ENCODE data around the gene ZNF799.
"Not testable (repeated sequence)": the region's sequence is repeated elsewhere in the genome, so short reads cannot be mapped to it uniquely, and the experiment has no call there.

ZNF799 gene

GRCh38 chr19:12364391-12365235 lies 36.5 kb downstream of the ZNF799 start:
- peak in 22 of 56 donors; percentile 2 to 43 (median 20) for DNase-seq

- DNase-seq = not testable (repeated sequence)
These were observed 38.8 kb downstream of the ZNF799 start for GRCh38 chr19:12362236-12362635.

GRCh38 chr19:12353375-12353774 lies 47.7 kb downstream of the ZNF799 start:
- no peak for DNase-seq

- DNase-seq = no peak
These were observed 50.2 kb downstream of the ZNF799 start for GRCh38 chr19:12350890-12351197.

- DNase-seq = no peak
These were observed 50.7 kb downstream of the ZNF799 start for GRCh38 chr19:12350185-12350889.

- DNase-seq = no peak
These were observed 54.2 kb downstream of the ZNF799 start for GRCh38 chr19:12346896-12347295.

GRCh38 chr19:12345197-12345596 lies 55.9 kb downstream of the ZNF799 start:
- DNase-seq = no peak
